ENCODE measurements around the gene RRP15. TPM values are rescaled to one million over a fixed set of nuclear protein-coding genes. Genes with fewer than 3 reads are reported as not detected.
"Not testable (repeated sequence)": the region's sequence is repeated elsewhere in the genome, so short reads cannot be mapped to it uniquely, and the experiment has no call there.

The RRP15 gene
- total RNA-seq, 1 donor from 2014 or later, result 4.7 TPM

DNA sequence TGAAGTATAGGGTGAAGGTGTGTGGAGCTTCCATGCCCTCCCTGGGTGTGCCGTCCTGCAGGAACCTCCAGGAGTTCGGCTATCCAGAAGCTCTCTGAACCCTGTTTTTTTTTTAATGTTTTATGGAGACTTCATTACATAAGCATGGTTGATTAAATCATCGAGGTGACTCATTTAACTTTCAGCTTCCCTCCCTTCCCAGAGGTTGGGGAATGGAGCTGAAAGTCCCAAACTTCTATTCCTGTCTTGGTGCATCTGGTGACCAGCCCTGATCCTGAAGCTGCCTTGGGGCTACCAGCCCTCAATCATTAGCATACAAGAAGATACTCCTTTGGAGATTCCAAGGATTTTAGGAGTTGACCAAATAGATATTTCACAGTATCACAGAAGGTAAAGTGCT is 9.5 kb downstream of the RRP15 start:
- ATAC-seq, result no peak

DNA sequence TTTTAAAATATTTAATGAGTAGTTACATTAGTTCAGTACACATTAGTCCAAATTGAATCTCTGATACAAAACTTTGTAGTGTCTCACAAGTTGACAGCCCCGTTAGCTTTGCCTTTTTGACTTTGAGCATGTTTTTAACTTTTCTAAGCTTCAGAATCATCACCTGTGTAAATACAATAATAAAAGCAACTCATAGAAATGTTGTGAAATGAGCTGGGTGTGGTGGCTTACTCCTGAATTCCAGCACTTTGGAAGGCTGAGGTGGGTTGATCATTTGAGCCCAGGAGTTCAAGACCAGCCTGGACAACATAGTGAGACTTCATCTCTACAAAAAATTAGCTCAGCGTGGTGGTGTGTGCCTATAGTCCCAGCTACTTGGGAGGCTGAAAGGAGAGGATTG is 11.1 kb downstream of the RRP15 start:
- DNase-seq (ENCODE audit: low spot score) (no peak), ATAC-seq (no peak)

More for the DNA sequence above, 9.5 kb downstream of the RRP15 start:
- no peak for DNase-seq (ENCODE audit: low spot score)

DNA sequence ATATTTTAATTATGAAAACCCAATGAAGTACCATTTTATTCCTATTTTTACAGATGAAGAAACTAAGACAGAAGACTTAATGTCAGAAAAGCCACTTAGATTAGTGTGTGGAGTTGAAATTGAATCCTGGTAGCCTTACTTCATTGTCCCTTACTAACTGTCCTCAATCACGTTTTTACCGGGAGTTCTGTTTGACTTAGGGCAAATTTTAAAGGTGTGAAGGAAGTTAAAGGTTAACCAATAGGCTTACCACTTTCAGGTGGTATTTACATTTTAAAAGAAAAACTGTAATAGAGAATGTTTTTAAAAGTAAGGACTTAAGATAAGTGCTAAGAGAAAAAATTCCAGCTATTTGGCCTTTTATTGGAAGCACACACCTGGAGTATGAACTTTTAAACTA is 12.4 kb downstream of the RRP15 start:
- DNase-seq (ENCODE audit: low spot score) (no peak), ATAC-seq (no peak)

DNA sequence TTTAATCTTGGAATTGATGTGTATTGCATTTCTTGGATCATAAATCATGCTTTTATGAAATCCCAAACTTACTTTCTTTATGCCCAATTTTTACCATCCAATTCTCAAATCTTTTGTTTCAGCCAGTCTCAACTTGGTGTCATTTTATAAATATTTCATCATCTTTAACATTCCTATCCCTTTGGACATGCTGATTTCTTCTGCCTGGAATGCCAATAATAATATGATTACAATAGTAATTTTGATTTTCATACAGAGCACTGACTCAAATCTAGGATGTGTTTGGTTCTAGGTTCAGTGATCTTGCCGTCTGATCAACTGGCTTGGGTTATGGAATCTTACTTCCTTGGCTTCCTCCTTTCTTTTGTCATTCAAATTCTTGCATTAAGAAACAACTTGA is 12.8 kb downstream of the RRP15 start:
- no peak for DNase-seq (ENCODE audit: low spot score)
- ATAC-seq, result no peak

DNA sequence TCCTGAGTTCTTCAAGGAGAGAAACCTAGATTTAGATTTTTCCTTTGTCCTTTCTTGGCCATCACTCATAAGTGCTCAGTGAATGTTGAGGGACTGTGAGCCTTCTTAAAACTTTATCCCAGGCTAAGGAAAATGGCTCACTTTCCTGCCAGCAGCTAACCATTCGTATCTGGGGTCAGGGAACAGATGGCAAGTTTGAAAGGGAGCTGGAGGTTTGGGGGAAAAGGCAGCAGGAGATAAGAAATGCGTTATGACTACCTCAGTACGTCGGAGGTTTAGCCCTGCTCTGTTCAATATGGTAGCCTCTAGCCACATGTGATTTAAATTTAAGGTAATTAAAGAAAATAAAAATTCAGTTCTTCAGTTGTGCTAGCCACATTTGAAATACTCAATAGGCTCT is 13.3 kb downstream of the RRP15 start:
- no peak for DNase-seq (ENCODE audit: low spot score)
- no peak for ATAC-seq

DNA sequence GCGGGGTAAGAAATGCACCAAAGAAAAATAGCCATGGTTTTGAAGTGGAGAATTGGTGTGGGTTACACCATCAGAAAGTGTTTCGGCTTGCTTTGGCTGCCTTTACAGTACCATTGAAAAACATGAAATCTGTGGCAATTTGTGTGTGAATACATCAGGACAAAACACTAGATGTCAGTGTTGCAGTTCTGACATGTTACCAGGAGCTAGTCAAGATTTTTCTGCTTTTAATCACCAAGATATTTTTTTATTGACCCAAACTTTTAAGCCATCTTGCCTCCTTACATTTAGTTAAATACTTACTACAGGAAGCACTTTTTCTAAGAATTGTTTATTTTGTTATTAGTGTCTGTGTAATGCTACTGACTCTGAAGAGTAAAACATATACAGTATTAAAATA is 14.3 kb downstream of the RRP15 start:
- DNase-seq (ENCODE audit: low spot score) (no peak), ATAC-seq (peak; percentile 79)

DNA sequence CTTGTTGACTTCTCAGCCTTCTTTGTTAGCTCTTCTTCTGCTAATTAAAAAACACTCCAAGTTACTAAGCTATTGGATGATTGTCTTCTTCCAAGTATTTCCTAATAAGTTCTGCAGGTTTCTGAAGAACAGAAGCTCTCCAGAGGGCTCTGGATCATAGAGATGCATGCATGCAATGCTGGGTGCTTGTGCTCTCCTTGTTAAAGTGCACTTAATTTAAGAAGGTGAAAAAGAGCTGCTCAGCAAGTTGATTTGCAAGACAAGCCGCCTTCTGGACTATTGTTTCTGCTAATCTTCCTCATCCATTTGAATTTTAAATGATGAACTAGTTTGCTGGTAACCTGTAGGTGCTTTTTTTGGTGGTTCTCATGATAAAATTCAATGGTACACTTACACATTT is 16.1 kb downstream of the RRP15 start:
- DNase-seq (ENCODE audit: low spot score) (no peak), ATAC-seq (no peak)

DNA sequence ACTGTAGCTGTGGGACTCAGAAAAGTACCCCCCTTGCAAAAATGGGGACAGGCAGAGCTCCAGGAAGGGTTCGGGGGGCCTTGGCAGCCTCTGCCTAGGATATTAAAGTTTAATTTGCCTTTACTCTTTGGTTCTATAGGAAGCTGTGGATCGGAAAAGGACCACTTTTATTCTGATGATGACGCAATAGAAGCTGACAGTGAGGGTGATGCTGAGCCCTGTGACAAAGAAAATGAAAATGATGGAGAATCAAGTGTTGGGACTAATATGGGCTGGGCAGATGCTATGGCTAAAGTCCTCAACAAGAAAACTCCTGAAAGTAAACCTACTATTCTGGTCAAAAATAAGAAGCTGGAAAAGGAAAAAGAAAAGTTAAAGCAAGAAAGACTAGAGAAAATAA is 17.1 kb downstream of the RRP15 start:
- DNase-seq (ENCODE audit: low spot score), result no peak

DNA sequence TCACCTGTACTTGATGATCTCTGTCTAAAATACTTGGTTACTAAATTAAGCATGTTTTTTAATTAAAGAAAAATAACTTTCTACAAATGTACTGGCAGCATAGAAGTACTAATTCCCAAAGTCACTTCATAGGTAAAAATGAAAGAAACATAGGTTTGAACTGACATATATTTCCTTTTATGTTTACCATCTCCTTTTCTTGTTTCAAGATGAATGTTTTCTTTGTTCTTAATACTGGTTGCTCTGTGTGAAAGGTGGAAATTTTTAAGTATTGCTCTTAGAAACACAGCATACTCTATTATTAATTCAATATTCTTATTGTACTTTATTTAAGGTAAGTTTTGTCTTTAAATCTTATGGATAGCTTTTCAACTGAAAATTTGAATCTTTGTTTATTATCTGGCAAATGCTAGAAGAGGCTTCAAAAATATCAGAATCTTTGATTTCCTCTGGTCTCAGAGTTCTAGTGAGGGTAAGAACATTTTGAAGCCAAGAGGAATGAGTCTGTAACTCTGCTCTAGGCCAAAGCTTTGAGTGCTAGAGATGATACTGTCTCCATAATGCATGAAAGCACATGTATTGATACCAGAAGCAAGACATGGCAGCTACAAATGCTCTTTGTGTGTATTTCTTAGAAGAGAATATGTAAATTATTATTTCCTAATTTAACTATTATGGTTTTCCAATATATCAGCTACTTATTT is 18.2 kb downstream of the RRP15 start:
- no peak for DNase-seq (ENCODE audit: low spot score)
- ATAC-seq, result no peak

More for the DNA sequence above, 17.1 kb downstream of the RRP15 start:
- ATAC-seq, result no peak

DNA sequence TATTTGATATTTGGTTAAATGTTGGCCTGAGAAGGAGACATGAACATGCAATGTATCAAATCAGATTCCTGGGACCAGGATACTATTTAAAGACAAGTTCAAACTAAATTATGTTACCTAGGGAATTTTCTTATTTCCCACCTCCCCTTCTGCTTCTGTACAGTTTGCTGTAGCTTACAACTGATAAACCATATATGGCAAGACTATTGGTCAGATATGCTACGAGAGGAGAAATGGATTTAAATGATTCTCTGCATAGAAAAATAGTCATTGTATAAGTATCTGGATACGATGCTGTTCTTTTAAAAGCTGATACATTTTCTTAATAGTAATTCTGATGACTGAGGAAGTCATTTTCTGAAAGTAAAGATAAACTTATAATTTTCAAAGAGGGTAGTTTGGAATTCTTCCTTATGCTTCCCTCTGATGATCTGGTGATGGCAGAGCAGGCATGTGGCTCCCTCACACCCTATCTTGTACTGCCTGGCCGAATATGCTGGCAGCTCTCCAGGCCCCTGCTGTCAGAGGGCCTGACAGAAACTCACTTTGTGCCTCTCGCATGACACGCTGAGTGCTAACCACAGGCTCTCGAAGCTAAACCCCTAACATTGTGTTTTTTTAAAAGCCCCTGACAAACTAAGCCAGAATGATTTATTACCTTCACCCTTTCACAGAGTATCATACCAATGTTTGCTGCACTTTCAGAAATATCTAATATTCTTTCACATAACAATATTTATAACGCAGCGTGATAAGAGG is 19.4 kb downstream of the RRP15 start:
- no peak for ATAC-seq
- DNase-seq (ENCODE audit: low spot score), result no peak

DNA sequence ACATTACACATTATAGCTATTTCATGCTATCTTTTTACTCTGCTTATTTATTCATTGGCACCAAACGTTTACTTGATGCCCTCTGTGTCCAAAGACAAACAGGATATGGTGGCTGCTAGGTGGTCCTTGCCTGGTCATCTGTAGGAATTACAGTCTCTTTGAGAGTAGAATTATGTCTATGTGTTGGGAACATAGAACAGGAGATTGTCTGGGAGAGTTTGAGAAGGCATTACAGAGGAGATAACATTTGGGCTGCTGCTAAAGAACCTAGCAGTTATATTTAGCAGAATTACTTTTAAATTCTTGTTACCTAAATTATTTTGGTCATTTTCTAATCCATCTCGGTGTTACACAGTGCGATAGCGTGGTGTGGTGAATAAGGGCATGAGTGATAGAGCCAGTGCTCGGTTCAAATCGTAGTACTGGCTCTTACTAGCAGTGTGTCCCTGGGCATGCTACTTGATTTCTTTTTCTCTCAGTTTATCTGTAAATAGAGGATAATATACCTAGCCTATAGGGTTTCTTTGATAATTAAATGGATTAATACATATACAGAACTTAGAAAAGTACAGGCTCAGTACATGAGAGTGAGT is 20.5 kb downstream of the RRP15 start:
- DNase-seq (ENCODE audit: low spot score) (no peak), ATAC-seq (no peak)

DNA sequence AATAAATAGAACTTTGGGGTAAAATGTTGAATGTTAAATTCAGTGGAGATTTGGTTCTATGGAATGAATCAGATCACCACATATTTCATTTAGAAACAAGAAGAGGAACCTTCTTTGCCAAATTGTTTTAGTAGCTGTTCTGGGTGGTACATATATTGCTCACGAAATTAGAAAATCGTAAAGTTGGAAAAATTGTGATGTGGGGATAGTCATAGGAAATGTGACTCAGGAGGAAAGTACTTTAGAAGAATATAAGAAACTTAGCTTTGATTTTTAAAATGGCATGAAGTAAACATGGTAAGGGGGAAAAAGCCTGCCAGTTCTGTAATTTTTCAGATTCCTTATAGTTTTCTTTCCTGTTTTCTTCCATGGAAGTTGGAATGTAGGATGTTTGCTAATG is 27.4 kb downstream of the RRP15 start:
- DNase-seq (ENCODE audit: low spot score) (no peak), ATAC-seq (no peak)

DNA sequence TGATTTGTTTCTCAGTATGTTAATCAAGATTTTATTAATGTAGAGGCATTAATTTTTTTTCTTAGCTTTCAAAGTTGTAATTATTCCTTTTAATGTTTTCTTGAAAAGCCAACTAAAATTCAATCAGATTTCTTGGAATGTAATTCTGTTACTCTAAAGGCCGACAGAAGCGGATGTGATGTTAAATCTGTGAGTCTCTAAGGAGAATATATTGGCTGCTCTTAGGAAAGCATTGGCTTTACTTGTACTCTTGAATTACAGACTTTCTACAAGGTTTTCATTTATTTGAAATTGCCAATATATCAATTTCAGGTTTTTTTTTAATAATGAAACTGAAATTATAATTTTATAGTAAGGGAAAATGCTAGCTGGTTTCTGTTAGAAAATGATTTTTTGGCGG is 29.2 kb downstream of the RRP15 start:
- ATAC-seq (no peak), DNase-seq (ENCODE audit: low spot score) (no peak)

DNA sequence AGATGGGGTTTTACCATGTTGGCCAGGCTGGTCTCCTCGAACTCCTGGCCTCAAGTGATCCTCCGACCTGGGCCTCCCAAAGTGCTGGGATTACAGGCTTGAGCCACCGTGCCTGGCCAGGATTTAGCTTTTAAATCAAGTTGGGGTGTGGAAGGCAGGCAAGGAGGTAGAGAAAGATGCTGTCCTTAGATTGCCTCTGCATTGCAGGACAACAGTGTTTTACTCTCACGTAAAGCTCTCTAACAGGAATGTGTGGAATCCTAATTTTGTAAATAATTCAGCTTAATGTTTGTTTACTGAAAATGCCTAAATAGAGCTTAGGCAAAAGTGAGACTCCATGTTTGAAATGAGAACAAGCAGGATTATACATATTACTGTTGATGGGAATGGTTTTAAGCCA is 30.5 kb downstream of the RRP15 start:
- no peak for DNase-seq (ENCODE audit: low spot score)
- ATAC-seq, result no peak

DNA sequence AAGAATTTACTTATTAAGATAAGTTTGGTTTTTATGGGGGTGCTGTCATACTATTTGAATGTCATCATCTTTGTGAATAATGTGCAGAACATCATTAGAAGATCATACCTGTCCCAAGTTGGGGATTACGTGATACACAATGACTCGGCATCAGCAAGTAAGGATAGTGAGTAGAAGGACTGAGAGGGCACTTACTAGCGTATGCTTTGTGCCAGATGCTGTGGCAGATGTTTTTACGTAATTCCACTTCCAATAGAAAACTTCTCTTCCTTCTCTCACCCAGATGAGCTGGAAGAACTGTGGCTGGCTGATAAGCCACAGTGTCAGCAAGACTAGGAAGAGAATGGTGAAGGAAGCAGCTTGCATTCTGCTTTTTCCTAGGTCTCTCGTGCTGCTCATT is 32.0 kb downstream of the RRP15 start:
- no peak for ATAC-seq

DNA sequence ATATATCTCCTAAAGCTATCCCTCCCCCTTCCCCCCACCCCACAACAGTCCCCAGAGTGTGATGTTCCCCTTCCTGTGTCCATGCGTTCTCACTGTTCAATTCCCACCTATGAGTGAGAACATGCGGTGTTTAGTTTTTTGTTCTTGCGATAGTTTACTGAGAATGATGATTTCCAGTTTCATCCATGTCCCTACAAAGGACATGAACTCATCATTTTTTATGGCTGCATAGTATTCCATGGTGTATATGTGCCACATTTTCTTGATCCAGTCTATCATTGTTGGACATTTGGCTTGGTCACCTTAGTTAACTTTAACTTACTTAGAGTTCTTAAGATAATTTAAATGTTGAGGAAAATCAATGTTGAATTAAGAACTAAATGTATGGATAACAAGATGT is 35.1 kb downstream of the RRP15 start:
- not testable (repeated sequence) for ATAC-seq; DNase-seq (ENCODE audit: low spot score)

More for the DNA sequence above, 32.0 kb downstream of the RRP15 start:
- DNase-seq (ENCODE audit: low spot score), result no peak

DNA sequence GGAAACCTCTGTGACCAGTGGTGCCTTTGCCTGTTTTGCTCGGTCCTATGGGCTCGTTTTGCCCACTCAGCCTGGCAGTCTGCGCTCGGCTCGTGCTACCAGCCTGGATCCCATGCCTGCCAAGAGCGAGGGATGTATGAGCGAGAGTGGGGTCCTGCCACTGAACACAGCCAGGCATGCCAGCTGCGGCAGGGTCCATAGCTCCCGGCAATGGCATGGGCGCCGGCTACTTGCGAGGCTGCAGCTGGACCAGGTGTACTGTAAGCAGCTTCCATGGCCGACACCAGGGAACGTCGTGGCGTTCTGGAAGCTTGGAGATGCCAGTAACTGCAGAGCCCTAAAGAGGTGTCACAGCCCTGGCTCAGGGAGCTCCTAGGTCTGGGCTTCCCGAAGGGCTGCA is 37.7 kb downstream of the RRP15 start:
- no peak for DNase-seq (ENCODE audit: low spot score)

DNA sequence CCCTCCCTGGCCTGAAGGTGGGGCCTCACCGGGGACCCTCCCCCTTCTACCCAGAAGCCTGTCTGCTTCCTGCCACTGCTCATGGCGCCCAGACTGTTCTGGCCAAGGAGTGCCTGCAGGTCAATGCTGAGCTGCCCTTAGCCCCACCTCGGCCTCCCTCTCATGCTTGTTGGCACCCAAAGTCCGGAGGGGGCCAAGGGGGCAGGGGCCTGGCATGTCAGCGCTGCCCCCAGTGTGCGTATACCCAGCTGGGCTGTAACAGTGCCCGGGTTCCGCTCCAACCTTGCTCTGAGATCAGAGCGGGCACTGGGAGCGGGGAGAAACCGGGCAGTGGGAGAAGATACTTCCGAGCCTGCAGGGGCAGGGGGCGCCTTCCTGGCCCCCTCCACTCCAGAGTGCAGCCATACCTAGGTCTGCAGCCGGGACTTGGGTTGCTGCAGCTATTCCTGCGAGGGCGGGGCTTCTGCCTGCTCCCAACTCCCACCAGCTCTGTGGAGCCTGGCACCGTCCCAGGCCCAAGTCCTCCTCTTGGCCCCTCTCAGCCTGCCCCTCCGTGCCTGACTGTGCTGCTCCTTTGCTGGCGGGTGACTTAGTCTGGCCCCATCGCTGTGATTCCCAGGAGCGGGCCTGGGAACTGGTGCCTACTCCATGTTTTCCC is 38.6 kb downstream of the RRP15 start:
- no peak for DNase-seq (ENCODE audit: low spot score)
- no peak for ATAC-seq

More for the DNA sequence above, 37.7 kb downstream of the RRP15 start:
- no peak for ATAC-seq

DNA sequence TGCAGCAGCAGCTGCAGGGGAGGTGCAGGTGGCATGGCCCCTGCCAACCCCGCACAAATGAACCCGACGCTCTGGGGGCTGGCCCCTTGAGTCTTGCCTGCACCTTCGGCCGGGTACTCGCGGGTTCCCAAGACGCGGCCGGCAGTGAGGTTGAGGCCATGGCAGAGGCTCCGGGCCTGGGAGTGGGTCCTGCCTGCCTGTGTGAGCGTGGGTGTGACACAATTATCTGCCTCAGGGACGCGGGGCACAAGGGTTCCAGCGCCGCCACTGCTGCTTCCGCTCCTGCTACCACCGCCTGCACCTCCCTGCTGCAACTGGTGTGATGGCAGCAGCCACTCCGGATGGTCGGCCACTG is 39.1 kb downstream of the RRP15 start:
- ATAC-seq, result no peak

DNA sequence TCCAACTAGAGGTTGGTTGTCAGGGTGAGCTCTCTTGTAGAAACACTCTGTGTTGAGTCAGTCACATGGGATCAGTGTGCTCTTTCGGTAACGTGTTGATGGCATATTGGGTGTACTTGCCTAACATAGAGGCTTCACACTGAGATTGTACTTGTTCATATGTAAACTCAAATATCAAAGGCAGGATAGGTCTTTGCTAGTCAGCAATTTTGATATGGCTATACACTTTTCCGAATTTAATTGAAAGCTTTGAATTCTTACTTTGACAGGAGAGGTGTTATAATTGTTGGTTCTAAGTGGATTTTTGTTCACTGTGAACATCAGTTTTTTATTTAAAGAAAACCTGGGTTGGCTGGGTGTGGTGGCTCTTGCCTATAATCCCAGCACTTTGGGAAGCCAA is 43.7 kb downstream of the RRP15 start:
- ATAC-seq (no peak), DNase-seq (ENCODE audit: low spot score) (no peak)

More for the DNA sequence above, 39.1 kb downstream of the RRP15 start:
- DNase-seq (ENCODE audit: low spot score), result no peak

DNA sequence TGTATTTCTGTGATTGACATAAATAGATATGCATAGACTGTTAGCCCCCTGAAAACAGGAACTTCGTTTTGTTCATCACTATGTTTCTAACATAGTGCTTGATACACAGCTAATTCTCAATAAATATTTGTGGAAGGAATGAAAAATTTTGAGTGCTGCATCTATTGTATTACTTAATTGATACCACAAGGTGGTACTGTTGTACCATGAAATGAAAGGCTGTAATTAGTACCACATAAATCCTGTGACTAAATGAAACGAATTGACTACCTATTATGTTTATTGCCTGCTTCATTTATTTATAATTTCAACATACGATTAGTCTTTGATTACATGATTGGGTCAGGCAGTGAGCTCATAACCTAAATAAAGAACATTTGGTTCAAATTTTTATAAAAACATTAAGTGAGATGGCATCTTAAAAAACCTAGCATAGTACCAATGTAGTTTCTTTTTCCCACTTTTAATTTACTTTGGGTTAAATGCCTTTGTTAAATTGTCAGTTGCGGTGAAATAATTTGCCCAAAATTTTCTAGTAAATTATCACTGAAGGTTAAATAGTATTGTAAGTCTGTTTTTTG is 45.0 kb downstream of the RRP15 start:
- peak; percentile 80 for ATAC-seq
- DNase-seq (ENCODE audit: low spot score), result no peak

Measured in left lobe of liver (tissue), 2 donors.